GM19467 (cell line): ENCODE results near the gene LYPD5.

Source experiments
- ATAC-seq: cut with Tn5 transposase; IDR thresholded peaks from one replicate; pipeline ENCODE4 v1.9.1; 2021; ENCODE audit warnings: mild to moderate bottlenecking, moderate library complexity; ENCODE audit not compliant: unreplicated experiment

The LYPD5 gene

GRCh38 chr19:43754503-43755255 lies 47.6 kb downstream of the LYPD5 start, which contains the start of gene SMG9:
SMG9 (minus strand) TSS chr19:43754962; CDS start chr19:43750741, 4,221 bp downstream.
- ATAC-seq, result peak; percentile 53

GRCh38 chr19:43754253-43754502 lies 48.1 kb downstream of the LYPD5 start:
- no peak for ATAC-seq

DNA sequence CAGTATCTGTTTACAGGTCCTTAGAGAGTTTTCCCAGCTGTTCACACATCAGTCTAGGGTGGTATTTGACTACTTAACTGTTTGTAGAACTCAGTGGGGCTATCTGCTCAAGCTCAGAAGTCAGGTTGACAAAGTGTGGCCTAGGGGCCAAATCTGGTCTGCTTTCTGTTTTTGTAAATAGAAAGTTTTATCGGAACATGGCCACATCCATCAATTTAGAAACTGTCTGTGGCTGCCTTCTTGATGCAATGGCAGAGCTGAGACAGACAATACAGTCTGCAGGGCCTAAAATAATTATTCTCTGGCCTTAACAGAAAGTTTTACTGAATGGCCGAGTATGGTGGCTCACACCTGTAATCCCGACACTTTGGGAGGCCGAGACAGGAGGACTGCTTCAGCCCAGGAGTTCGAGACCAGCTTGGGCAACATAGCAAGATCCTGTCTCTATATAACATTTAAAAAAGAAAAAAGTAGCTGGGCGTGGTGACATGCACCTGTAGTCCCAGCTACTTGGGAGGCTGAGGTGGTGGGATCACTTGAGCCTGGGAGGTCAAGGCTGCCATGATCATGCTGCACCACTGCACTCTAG lies 49.9 kb downstream of the LYPD5 start:
- no peak for ATAC-seq

DNA sequence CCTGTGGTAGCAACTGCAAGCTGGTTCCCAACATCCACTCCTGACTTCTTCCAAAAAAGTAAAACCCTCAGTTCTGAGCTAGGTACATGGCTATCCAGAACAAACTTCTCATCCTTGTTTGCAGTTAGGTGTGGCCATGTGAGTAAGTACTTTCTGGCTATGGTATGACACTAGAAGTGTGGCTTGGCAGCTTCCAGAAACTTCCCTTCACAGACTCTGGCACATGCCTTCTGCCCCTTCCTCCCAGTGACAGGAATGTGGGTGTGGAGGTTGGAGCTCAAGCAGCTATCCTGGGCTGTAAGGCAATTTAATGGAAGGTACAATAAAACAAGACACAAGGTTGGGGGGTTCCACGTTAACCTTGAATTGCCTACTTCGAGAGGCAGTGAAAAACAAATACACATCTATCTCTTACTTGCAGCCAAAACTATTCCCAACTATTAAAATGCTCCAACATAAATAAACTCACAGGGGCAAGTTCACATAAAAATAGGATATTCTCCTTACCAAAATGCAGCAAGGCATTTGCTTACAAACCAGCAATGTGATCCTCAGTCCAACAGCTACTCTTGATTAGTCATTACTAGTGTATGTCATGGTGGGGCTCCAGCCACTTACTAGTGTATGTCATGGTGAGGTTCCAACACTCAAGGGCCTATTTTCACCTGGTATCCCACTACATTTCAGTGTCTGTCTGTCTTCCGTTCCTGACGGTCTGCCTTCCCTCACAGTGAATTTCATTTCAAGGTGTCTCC lies 50.6 kb downstream of the LYPD5 start:
- ATAC-seq, result no peak

GRCh38 chr19:43749898-43750297 lies 52.3 kb downstream of the LYPD5 start:
- no peak for ATAC-seq

- no peak for ATAC-seq
These were observed 53.1 kb downstream of the LYPD5 start for GRCh38 chr19:43749152-43749551.

GRCh38 chr19:43748685-43749084 lies 53.6 kb downstream of the LYPD5 start:
- no peak for ATAC-seq

- ATAC-seq, result no peak
These were observed 54.0 kb downstream of the LYPD5 start for GRCh38 chr19:43748205-43748594.

GRCh38 chr19:43747557-43748204 lies 54.6 kb downstream of the LYPD5 start:
- ATAC-seq, result no peak
